Neural cell (in vitro differentiated cells): ENCODE results near the gene LTBP4. TPM values are rescaled to one million over a fixed set of nuclear protein-coding genes. Genes with fewer than 3 reads are reported as not detected.

Source experiments
- H2AFZ ChIP-seq: fragments of 200-600, 300-800 bp; sonication (generic), shearing (Covaris generic); 2 replicates; pipeline ENCODE4 v1.6.0; 2014; ENCODE audit warnings: low read depth, mild to moderate bottlenecking, antibody characterized with exemption, low read length, moderate library complexity
- H3F3A ChIP-seq: fragments of 200-600 bp; shearing (Covaris generic); 2 replicates; pipeline ENCODE4 v1.6.1; 2016; ENCODE audit warnings: mild to moderate bottlenecking, moderate library complexity, mixed read lengths, antibody characterized with exemption, low read length; ENCODE audit not compliant: insufficient read depth, poor library complexity, severe bottlenecking
- H3K27ac ChIP-seq: fragments of 200-600, 300-800 bp; sonication (generic), shearing (Covaris generic); 2 replicates; pipeline ENCODE4 v1.5.1; 2014; ENCODE audit warnings: mild to moderate bottlenecking, low read length, moderate library complexity
- H3K27me3 ChIP-seq: fragments of 300-800, 200-600 bp; sonication (generic), shearing (Covaris generic); 2 replicates; pipeline ENCODE4 v1.6.0; 2014; ENCODE audit warnings: mild to moderate bottlenecking, low read depth, low read length, moderate library complexity; ENCODE audit not compliant: insufficient read depth
- H3K36me3 ChIP-seq: fragments of 300-800, 200-600 bp; sonication (generic), shearing (Covaris generic); 2 replicates; pipeline ENCODE4 v1.5.1; 2014; ENCODE audit warnings: mild to moderate bottlenecking, antibody characterized with exemption, low read length, moderate library complexity; ENCODE audit not compliant: insufficient read depth
- H3K4me2 ChIP-seq: fragments of 300-800, 200-600 bp; sonication (generic), shearing (Covaris generic); 2 replicates; pipeline ENCODE4 v1.6.0; 2014; ENCODE audit warnings: mild to moderate bottlenecking, low read length
- H3K4me3 ChIP-seq: fragments of 300-800, 200-600 bp; sonication (generic), shearing (Covaris generic); 2 replicates; pipeline ENCODE4 v1.5.1; 2014; ENCODE audit warnings: mild to moderate bottlenecking, low read length, moderate library complexity
- H3K79me2 ChIP-seq: fragments of 200-600 bp; shearing (Covaris generic); replicated peaks from 2 replicates; pipeline ENCODE4 v1.6.0; 2014; ENCODE audit warnings: mild to moderate bottlenecking, low read length, moderate library complexity; ENCODE audit not compliant: insufficient read depth
- H3K9ac ChIP-seq: fragments of 300-800, 200-600 bp; sonication (generic), shearing (Covaris generic); 2 replicates; pipeline ENCODE4 v1.6.1; 2016; ENCODE audit warnings: mild to moderate bottlenecking, low read length, mixed read lengths
- H3K9me2 ChIP-seq: fragments of 200-600 bp; shearing (Covaris generic); 2 replicates; pipeline ENCODE4 v1.6.1; 2016; ENCODE audit warnings: mild to moderate bottlenecking, low read length, mixed read lengths; ENCODE audit not compliant: insufficient read depth
- H3K9me3 ChIP-seq: fragments of 200-600, 300-800 bp; sonication (generic), shearing (Covaris generic); 2 replicates; pipeline ENCODE4 v1.6.1; 2016; ENCODE audit warnings: mild to moderate bottlenecking, mixed run types, low read length, moderate library complexity, mixed read lengths
- H4K20me1 ChIP-seq: fragments of 200-600 bp; shearing (Covaris generic); 2 replicates; pipeline ENCODE4 v1.6.1; 2016; ENCODE audit warnings: mild to moderate bottlenecking, mixed run types; ENCODE audit not compliant: insufficient read depth
- EP300 ChIP-seq: fragments of 450-650 bp; conservative IDR thresholded peaks from 2 replicates; pipeline ENCODE4 v1.6.1; 2014; ENCODE audit warnings: antibody characterized with exemption, mild to moderate bottlenecking, moderate library complexity; ENCODE audit not compliant: poor library complexity, severe bottlenecking
- EZH2 ChIP-seq: fragments of 200-600, 300-800 bp; shearing (Covaris generic), sonication (generic); IDR thresholded peaks from 2 replicates; pipeline ENCODE4 v1.6.1; 2014; ENCODE audit warnings: antibody characterized with exemption, low read length, borderline replicate concordance, mild to moderate bottlenecking; ENCODE audit not compliant: insufficient read depth, poor library complexity, severe bottlenecking
- MXI1 ChIP-seq: fragments of 450-650 bp; conservative IDR thresholded peaks from 2 replicates; pipeline ENCODE4 v1.6.1; 2014; ENCODE audit warnings: antibody characterized with exemption, mild to moderate bottlenecking; ENCODE audit not compliant: poor library complexity, severe bottlenecking
- POLR2AphosphoS5 ChIP-seq: IDR thresholded peaks from 2 replicates; pipeline ENCODE4 v1.6.1; 2012
- RAD21 ChIP-seq: fragments of 450-650 bp; conservative IDR thresholded peaks from 2 replicates; pipeline ENCODE4 v1.6.1; 2014; ENCODE audit warnings: antibody characterized with exemption, mild to moderate bottlenecking, moderate library complexity
- SMC3 ChIP-seq: fragments of 450-650 bp; conservative IDR thresholded peaks from 2 replicates; pipeline ENCODE4 v1.6.1; 2014; ENCODE audit warnings: antibody characterized with exemption, mild to moderate bottlenecking, moderate library complexity; ENCODE audit not compliant: poor library complexity
- TAF1 ChIP-seq: IDR thresholded peaks from 2 replicates; pipeline ENCODE4 v1.6.1; 2012; ENCODE audit warnings: low read depth
- polyA plus RNA-seq: library from polyadenylated mRNA; depleted of rRNA; stranded (reverse); fragments of >200 nt; gene quantifications from 2 replicates; pipeline ENCODE4 v1.2.3, GENCODE V29; 2014
- TF ChIP-seq, protein P1 (sequence below): fragments of 450-650 bp; IDR thresholded peaks from 2 replicates; pipeline ENCODE4 v1.5.1; 2014; ENCODE audit warnings: antibody characterized with exemption, mild to moderate bottlenecking, moderate library complexity; ENCODE audit not compliant: poor library complexity, severe bottlenecking
- TF ChIP-seq, protein P2 (sequence below): IDR thresholded peaks from 2 replicates; pipeline ENCODE4 v1.6.1; 2012; ENCODE audit warnings: borderline replicate concordance

LTBP4 gene
- polyA plus RNA-seq, 1 donor from 2014 or later: 55.6 TPM

DNA sequence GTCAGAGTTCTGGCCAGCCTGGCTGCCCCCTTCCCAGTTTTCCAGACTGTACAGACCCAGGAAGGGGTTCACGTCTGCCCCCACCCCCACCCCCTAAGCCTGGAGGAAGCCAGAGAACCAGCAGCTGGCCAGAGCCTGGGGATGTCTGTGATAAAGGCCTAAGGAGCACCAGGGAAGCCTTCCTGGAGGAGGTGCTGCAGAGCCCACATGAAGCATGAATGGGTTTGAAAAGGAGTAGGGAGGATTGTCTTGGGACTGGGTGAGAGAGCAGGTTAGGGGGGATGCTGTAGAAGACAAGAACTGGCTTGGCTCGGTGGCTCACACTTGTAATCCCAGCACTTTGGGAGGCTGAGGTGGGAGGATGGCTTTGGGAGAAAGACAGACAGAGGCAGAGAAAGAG, 18.7 kb upstream of the LTBP4 start:
- no peak overlapping the region for H3K27ac ChIP-seq
- H4K20me1 ChIP-seq: no peaks in the 10 kb centered on the region
- H3K4me2 ChIP-seq: no peak overlapping the region
- no peaks in the 10 kb centered on the region for H3K27me3 ChIP-seq
- H3F3A ChIP-seq: no peaks in the 10 kb centered on the region
- TF ChIP-seq RAD21: no peak
- H3K9me2 ChIP-seq: no peaks in the 10 kb centered on the region
- H2AFZ ChIP-seq: no peak overlapping the region
- H3K4me3 ChIP-seq: no peak overlapping the region
- H3K9me3 ChIP-seq: no peaks in the 10 kb centered on the region
- no peak overlapping the region for H3K9ac ChIP-seq
- no peaks in the 10 kb centered on the region for H3K36me3 ChIP-seq
- no peaks in the 10 kb centered on the region for H3K79me2 ChIP-seq

DNA sequence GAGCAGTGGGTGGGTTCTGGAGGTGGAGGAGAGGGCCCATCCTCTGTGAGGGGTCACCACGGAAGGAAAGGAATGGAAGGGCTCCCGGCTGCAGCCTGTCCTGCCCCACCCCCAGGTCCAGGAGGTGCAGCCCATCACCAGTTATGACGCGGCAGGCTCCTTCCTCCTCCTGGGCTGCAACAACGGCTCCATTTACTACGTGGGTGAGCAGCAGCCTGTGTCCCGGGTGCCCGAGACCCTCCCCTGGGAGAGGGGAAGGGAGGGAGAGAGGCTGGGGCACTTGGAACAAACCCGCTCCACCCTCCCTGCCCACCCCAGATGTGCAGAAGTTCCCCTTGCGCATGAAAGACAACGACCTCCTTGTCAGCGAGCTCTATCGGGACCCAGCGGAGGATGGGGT, 17.9 kb upstream of the LTBP4 start:
- Histone ChIP-seq H4K20me1 (no peaks in the 10 kb centered on the region), H3K9ac (no peak overlapping the region), H3K9me3 (no peaks in the 10 kb centered on the region), H2AFZ (no peak overlapping the region), H3F3A (no peaks in the 10 kb centered on the region), H3K27me3 (no peaks in the 10 kb centered on the region), H3K79me2 (no peaks in the 10 kb centered on the region), H3K4me2 (no peak overlapping the region), H3K4me3 (no peak overlapping the region), H3K36me3 (no peaks in the 10 kb centered on the region), H3K27ac (no peak overlapping the region), H3K9me2 (no peaks in the 10 kb centered on the region)
- no peak for TF ChIP-seq MXI1
- no peak for TF ChIP-seq EZH2
- TF ChIP-seq, protein P1, sequence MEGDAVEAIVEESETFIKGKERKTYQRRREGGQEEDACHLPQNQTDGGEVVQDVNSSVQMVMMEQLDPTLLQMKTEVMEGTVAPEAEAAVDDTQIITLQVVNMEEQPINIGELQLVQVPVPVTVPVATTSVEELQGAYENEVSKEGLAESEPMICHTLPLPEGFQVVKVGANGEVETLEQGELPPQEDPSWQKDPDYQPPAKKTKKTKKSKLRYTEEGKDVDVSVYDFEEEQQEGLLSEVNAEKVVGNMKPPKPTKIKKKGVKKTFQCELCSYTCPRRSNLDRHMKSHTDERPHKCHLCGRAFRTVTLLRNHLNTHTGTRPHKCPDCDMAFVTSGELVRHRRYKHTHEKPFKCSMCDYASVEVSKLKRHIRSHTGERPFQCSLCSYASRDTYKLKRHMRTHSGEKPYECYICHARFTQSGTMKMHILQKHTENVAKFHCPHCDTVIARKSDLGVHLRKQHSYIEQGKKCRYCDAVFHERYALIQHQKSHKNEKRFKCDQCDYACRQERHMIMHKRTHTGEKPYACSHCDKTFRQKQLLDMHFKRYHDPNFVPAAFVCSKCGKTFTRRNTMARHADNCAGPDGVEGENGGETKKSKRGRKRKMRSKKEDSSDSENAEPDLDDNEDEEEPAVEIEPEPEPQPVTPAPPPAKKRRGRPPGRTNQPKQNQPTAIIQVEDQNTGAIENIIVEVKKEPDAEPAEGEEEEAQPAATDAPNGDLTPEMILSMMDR: no peak
- no peak for TF ChIP-seq RAD21
- TF ChIP-seq, protein P2, sequence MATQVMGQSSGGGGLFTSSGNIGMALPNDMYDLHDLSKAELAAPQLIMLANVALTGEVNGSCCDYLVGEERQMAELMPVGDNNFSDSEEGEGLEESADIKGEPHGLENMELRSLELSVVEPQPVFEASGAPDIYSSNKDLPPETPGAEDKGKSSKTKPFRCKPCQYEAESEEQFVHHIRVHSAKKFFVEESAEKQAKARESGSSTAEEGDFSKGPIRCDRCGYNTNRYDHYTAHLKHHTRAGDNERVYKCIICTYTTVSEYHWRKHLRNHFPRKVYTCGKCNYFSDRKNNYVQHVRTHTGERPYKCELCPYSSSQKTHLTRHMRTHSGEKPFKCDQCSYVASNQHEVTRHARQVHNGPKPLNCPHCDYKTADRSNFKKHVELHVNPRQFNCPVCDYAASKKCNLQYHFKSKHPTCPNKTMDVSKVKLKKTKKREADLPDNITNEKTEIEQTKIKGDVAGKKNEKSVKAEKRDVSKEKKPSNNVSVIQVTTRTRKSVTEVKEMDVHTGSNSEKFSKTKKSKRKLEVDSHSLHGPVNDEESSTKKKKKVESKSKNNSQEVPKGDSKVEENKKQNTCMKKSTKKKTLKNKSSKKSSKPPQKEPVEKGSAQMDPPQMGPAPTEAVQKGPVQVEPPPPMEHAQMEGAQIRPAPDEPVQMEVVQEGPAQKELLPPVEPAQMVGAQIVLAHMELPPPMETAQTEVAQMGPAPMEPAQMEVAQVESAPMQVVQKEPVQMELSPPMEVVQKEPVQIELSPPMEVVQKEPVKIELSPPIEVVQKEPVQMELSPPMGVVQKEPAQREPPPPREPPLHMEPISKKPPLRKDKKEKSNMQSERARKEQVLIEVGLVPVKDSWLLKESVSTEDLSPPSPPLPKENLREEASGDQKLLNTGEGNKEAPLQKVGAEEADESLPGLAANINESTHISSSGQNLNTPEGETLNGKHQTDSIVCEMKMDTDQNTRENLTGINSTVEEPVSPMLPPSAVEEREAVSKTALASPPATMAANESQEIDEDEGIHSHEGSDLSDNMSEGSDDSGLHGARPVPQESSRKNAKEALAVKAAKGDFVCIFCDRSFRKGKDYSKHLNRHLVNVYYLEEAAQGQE: no peak
- TF ChIP-seq POLR2AphosphoS5: no peak
- no peak for TF ChIP-seq TAF1
- no peak for TF ChIP-seq SMC3
- no peak for TF ChIP-seq EP300

DNA sequence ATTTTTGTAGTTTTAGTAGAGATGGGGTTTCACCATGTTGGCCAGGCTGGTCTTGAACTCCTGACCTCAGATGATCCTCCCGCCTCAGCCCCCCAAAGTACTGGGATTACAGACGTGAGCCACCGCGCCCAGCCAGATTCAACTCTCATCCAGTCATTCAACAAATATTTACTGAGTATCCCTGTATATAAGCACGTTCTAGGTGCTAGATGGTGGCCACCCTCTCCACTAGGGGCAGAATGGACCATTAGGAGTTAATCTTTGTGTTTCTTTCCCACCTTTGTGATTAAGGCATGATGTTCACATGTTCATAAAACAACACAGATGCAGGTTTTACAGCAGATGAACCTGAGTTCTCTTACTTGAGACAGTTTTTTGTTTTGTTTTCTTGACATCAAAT, 17.2 kb upstream of the LTBP4 start:
- Histone ChIP-seq H4K20me1 (no peaks in the 10 kb centered on the region), H3K9ac (no peak overlapping the region), H3K9me3 (no peaks in the 10 kb centered on the region), H3K36me3 (no peaks in the 10 kb centered on the region), H2AFZ (no peak overlapping the region), H3F3A (no peaks in the 10 kb centered on the region), H3K4me2 (no peak overlapping the region), H3K9me2 (no peaks in the 10 kb centered on the region), H3K27me3 (no peaks in the 10 kb centered on the region), H3K27ac (no peak overlapping the region), H3K4me3 (no peak overlapping the region), H3K79me2 (no peaks in the 10 kb centered on the region)
- TF ChIP-seq, protein P1: no peak
- TF ChIP-seq, protein P2: no peak
- TF ChIP-seq MXI1: no peak
- no peak for TF ChIP-seq EP300
- no peak for TF ChIP-seq POLR2AphosphoS5
- no peak for TF ChIP-seq EZH2
- TF ChIP-seq RAD21: no peak
- TF ChIP-seq TAF1: no peak
- TF ChIP-seq SMC3: no peak
